Measurements from ENCODE around the gene CNOT1.

CNOT1 gene

GRCh38 chr16:58629733-58630640 lies at the start of gene CNOT1:
Gene CNOT1, minus strand, starts transcription at chr16:58629826. Its CDS starts 30,489 bp downstream, at chr16:58599337.
- TF ChIP-seq CTCF (IDR thresholded peaks at IDR 0.05; ENCODE audit: insufficient read depth, low read length, missing control alignments): no peak
- peak; percentile 99 for DNase-seq (ENCODE audit: low read depth, low spot score)
- ChIA-PET POLR2A (interaction anchor here (1.4 kb wide), 1 partner anchor 12 kb away, joined by 4 read pairs; no protein-coding TSS in a partner anchor), CTCF (interaction anchor here (0.7 kb wide), 1 partner anchor 239 kb away, joined by 3 read pairs; no protein-coding TSS in a partner anchor)
- H3K4me3 ChIP-seq (ENCODE audit: low read depth, low read length): peak within 1 kb of the TSS; percentile 98

- H3K4me3 ChIP-seq (ENCODE audit: low read depth, low read length): no peak overlapping the region
- TF ChIP-seq CTCF (IDR thresholded peaks at IDR 0.05; ENCODE audit: insufficient read depth, low read length, missing control alignments): peak; percentile 22
- ChIA-PET CTCF (interaction anchor here (1.1 to 2.1 kb wide), 8 partner anchors 18 to 342 kb away, joined by 3 to 31 read pairs (median 3); no protein-coding TSS in a partner anchor), POLR2A (no interaction called here)
- no peak for DNase-seq (ENCODE audit: low read depth, low spot score)
Measured at GRCh38 chr16:58678716-58679115, 49.1 kb upstream of the CNOT1 start.

DNA sequence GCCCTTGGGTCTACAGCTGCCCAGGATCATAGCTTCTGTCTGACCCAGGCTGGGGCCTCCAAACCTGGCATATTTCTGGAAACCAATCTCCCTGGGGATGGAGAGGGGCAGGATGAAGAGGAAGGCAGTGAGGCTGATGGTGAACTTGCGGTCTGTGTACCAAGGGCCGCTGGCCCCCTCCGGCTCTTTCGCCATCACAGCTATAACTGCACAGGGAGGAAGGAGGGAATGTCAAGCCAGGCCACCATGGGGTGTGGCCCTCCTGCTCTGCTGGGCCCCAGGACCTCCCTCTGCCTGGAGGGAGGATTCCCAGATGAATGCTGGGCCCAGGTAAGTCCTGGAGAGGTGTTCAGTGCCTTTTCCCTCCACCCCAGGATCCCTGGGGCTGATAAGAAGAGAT lies 48.6 kb upstream of the CNOT1 start:
- ChIA-PET POLR2A (no interaction called here), CTCF (interaction anchor here (1.1 to 2.1 kb wide), 6 partner anchors 17 to 341 kb away, joined by 3 to 31 read pairs (median 4); no protein-coding TSS in a partner anchor)
- TF ChIP-seq CTCF (IDR thresholded peaks at IDR 0.05; ENCODE audit: insufficient read depth, low read length, missing control alignments): no peak
- no peak for DNase-seq (ENCODE audit: low read depth, low spot score)
- H3K4me3 ChIP-seq (ENCODE audit: low read depth, low read length): no peak overlapping the region

DNA sequence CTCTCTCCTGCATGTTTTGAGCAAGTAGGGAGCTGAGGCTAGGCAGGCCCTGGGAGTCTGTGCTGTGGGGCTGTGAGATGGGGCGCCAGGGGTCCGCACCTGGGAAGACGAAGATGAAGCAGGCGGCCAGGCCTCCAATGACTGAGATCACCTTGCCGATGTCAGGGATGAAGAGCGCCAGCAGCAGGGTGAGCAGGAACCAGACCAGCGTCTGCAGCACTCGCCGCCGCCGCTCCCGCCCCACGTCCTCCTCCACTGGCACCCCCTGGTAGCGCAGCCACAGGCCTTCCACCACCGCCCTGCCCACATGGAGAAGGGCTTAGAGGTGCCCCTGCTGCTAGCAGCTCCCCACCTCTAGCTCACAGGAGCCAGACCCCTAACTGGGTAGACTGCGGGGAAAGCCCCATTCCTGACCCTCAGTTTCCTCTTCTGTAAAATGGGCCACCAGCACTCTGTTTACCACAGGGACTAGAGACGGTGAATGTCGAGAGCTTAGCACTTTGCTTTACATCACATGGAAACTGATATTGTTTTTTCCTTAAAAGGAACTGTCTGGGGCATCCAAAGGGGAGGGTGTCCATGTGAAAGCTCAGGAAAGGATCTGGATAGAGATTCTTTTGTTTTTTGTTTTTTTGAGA lies 41.4 kb upstream of the CNOT1 start:
- no peak for DNase-seq (ENCODE audit: low read depth, low spot score)
- ChIA-PET POLR2A (no interaction called here), CTCF (interaction anchor here (1.2 to 1.8 kb wide), 4 partner anchors 9 to 335 kb away, joined by 3 to 9 read pairs (median 5); no protein-coding TSS in a partner anchor)
- H3K4me3 ChIP-seq (ENCODE audit: low read depth, low read length): no peak overlapping the region
- TF ChIP-seq CTCF (IDR thresholded peaks at IDR 0.05; ENCODE audit: insufficient read depth, low read length, missing control alignments): no peak

- no peak overlapping the region for H3K4me3 ChIP-seq (ENCODE audit: low read depth, low read length)
- no peak for DNase-seq (ENCODE audit: low read depth, low spot score)
- ChIA-PET CTCF (interaction anchor here (1.2 to 1.8 kb wide), 5 partner anchors 8 to 334 kb away, joined by 3 to 9 read pairs (median 4); no protein-coding TSS in a partner anchor), POLR2A (no interaction called here)
- no peak for TF ChIP-seq CTCF (IDR thresholded peaks at IDR 0.05; ENCODE audit: insufficient read depth, low read length, missing control alignments)
Measured at GRCh38 chr16:58670177-58670576, 40.6 kb upstream of the CNOT1 start.
